ENCODE data around the gene CISTR. TPM values are rescaled to one million over a fixed set of nuclear protein-coding genes. Genes with fewer than 3 reads are reported as not detected.

Gene CISTR
- polyA plus RNA-seq, 1 donor from 2014 or later: not detected

- no peak overlapping the region for H2AFZ ChIP-seq (ENCODE audit: low read depth, low read length)
- no peaks in the 10 kb centered on the region for H3K79me2 ChIP-seq (replicated peaks; ENCODE audit: insufficient read depth, low read length)
- H3K9ac ChIP-seq (ENCODE audit: low read length): peak overlapping the region; percentile 65
- H3K4me2 ChIP-seq (ENCODE audit: low read length): no peak overlapping the region
- peaks cover 14% of the 10 kb centered on the region for H3F3A ChIP-seq (ENCODE audit: insufficient read depth, low read length, poor library complexity, severe bottlenecking)
- no peaks in the 10 kb centered on the region for H4K20me1 ChIP-seq (ENCODE audit: insufficient read depth)
- H3K4me3 ChIP-seq (ENCODE audit: low read length): no peak overlapping the region
- H3K27ac ChIP-seq (ENCODE audit: low read length): peak overlapping the region; percentile 9
- no peaks in the 10 kb centered on the region for H3K36me3 ChIP-seq (ENCODE audit: insufficient read depth, low read length)
- H3K9me3 ChIP-seq (ENCODE audit: low read length): no peaks in the 10 kb centered on the region
- H3K9me2 ChIP-seq (ENCODE audit: insufficient read depth, low read length): no peaks in the 10 kb centered on the region
- no peak for TF ChIP-seq MXI1 (conservative IDR thresholded peaks at IDR 0.05; ENCODE audit: poor library complexity, severe bottlenecking)
- TF ChIP-seq EZH2 (IDR thresholded peaks at IDR 0.05; ENCODE audit: borderline replicate concordance, insufficient read depth, low read length, poor library complexity, severe bottlenecking): no peak
- TF ChIP-seq RAD21 (conservative IDR thresholded peaks at IDR 0.05): no peak
- TF ChIP-seq TAF1 (IDR thresholded peaks at IDR 0.05; ENCODE audit: low read depth): no peak
- TF ChIP-seq EP300 (conservative IDR thresholded peaks at IDR 0.05; ENCODE audit: poor library complexity, severe bottlenecking): no peak
- TF ChIP-seq REST (IDR thresholded peaks at IDR 0.05; ENCODE audit: borderline replicate concordance): no peak
- no peak for TF ChIP-seq SMC3 (conservative IDR thresholded peaks at IDR 0.05; ENCODE audit: poor library complexity)
- no peak for TF ChIP-seq CTCF (IDR thresholded peaks at IDR 0.05; ENCODE audit: poor library complexity, severe bottlenecking)
- no peaks in the 10 kb centered on the region for H3K27me3 ChIP-seq (ENCODE audit: insufficient read depth, low read depth, low read length)
Measured at GRCh38 chr12:53744751-53745150, 7.0 kb downstream of the CISTR start.

GRCh38 chr12:53744130-53744441 lies 7.7 kb downstream of the CISTR start:
- H4K20me1 ChIP-seq (ENCODE audit: insufficient read depth): no peaks in the 10 kb centered on the region
- no peaks in the 10 kb centered on the region for H3K27me3 ChIP-seq (ENCODE audit: insufficient read depth, low read depth, low read length)
- H3K4me2 ChIP-seq (ENCODE audit: low read length): no peak overlapping the region
- H3K27ac ChIP-seq (ENCODE audit: low read length): peak overlapping the region; percentile 63
- no peaks in the 10 kb centered on the region for H3K9me3 ChIP-seq (ENCODE audit: low read length)
- no peak for TF ChIP-seq POLR2AphosphoS5 (IDR thresholded peaks at IDR 0.05)
- no peak for TF ChIP-seq REST (IDR thresholded peaks at IDR 0.05; ENCODE audit: borderline replicate concordance)
- no peak for TF ChIP-seq MXI1 (conservative IDR thresholded peaks at IDR 0.05; ENCODE audit: poor library complexity, severe bottlenecking)
- no peak for TF ChIP-seq TAF1 (IDR thresholded peaks at IDR 0.05; ENCODE audit: low read depth)
- no peak for TF ChIP-seq CTCF (IDR thresholded peaks at IDR 0.05; ENCODE audit: poor library complexity, severe bottlenecking)
- no peak for TF ChIP-seq EZH2 (IDR thresholded peaks at IDR 0.05; ENCODE audit: borderline replicate concordance, insufficient read depth, low read length, poor library complexity, severe bottlenecking)
- H3F3A ChIP-seq (ENCODE audit: insufficient read depth, low read length, poor library complexity, severe bottlenecking): peaks cover 14% of the 10 kb centered on the region
- H3K9me2 ChIP-seq (ENCODE audit: insufficient read depth, low read length): no peaks in the 10 kb centered on the region
- H2AFZ ChIP-seq (ENCODE audit: low read depth, low read length): peak overlapping the region; percentile 19
- H3K9ac ChIP-seq (ENCODE audit: low read length): peak overlapping the region; percentile 65
- H3K36me3 ChIP-seq (ENCODE audit: insufficient read depth, low read length): no peaks in the 10 kb centered on the region
- no peak overlapping the region for H3K4me3 ChIP-seq (ENCODE audit: low read length)
- H3K79me2 ChIP-seq (replicated peaks; ENCODE audit: insufficient read depth, low read length): no peaks in the 10 kb centered on the region

Data from neural cell (in vitro differentiated cells).